Liver (tissue), 9 donors: ENCODE results near the gene RABEP2. TPM values are rescaled to one million over a fixed set of nuclear protein-coding genes. Genes with fewer than 3 reads are reported as not detected.

ENCODE experiments used
- DNase-seq: peaks from one replicate; pipeline ENCODE4 v3.0.0-alpha.2; 2017; ENCODE audit warnings: low spot score
- H3K27ac ChIP-seq, 2 donors: one replicate each; pipeline ENCODE4 v1.7.0; 2013; ENCODE audit warnings: inconsistent platforms in 2 of 2, low read length in 2 of 2, control low read depth in 1 of 2, low read depth in 1 of 2, mild to moderate bottlenecking in 1 of 2
- H3K27me3 ChIP-seq, 4 donors: one replicate each; pipeline versions ENCODE4 v1.6.1 to v1.7.0; 2013; ENCODE audit warnings: low read length in 3 of 4, inconsistent platforms in 1 of 4, mild to moderate bottlenecking in 1 of 4, moderate library complexity in 1 of 4; ENCODE audit not compliant: control insufficient read depth in 4 of 4, insufficient read depth in 4 of 4
- H3K36me3 ChIP-seq, 4 donors: one replicate each; pipeline versions ENCODE4 v1.6.1 to v1.7.0; 2013; ENCODE audit warnings: low read length in 3 of 4, mild to moderate bottlenecking in 3 of 4, low read depth in 1 of 4, moderate library complexity in 1 of 4; ENCODE audit not compliant: control insufficient read depth in 4 of 4, insufficient read depth in 3 of 4
- H3K4me1 ChIP-seq, 4 donors: one replicate each; pipeline versions ENCODE4 v1.6.1 to v1.7.0; 2013; ENCODE audit warnings: low read length in 3 of 4, mild to moderate bottlenecking in 3 of 4, moderate library complexity in 1 of 4; ENCODE audit not compliant: control insufficient read depth in 4 of 4, insufficient read depth in 4 of 4
- H3K4me3 ChIP-seq, 3 donors: one replicate each; pipeline versions ENCODE4 v1.6.1 to v1.7.0; 2013; ENCODE audit warnings: low read length in 3 of 3, control low read depth in 1 of 3, low read depth in 1 of 3, mild to moderate bottlenecking in 1 of 3
- H3K9ac ChIP-seq, 2 donors: one replicate each; pipeline ENCODE4 v1.7.0; 2013; ENCODE audit warnings: low read length in 2 of 2, mild to moderate bottlenecking in 2 of 2, moderate library complexity in 2 of 2, control low read depth in 1 of 2, low read depth in 1 of 2
- H3K9me3 ChIP-seq, 4 donors: one replicate each; pipeline versions ENCODE4 v1.6.1 to v1.7.0; 2013; ENCODE audit warnings: low read length in 3 of 4; ENCODE audit not compliant: control insufficient read depth in 4 of 4
- ATF3 ChIP-seq: IDR thresholded peaks from 2 replicates; pipeline ENCODE4 v1.6.1; 2016; ENCODE audit warnings: antibody characterized with exemption
- EGR1 ChIP-seq, 2 donors: IDR thresholded peaks; 2 replicates each; pipeline ENCODE4 v1.6.1; 2016 to 2018; ENCODE audit warnings: antibody characterized with exemption in 2 of 2, low read depth in 2 of 2
- FOXA2 ChIP-seq: IDR thresholded peaks from 2 replicates; pipeline ENCODE4 v1.6.1; 2016; ENCODE audit warnings: antibody characterized with exemption
- GABPA ChIP-seq, 2 donors: IDR thresholded peaks in 1 of 2; conservative IDR thresholded peaks in 1 of 2; 2 replicates each; pipeline ENCODE4 v1.6.1; 2016; ENCODE audit warnings: antibody characterized with exemption in 2 of 2, mild to moderate bottlenecking in 1 of 2, moderate library complexity in 1 of 2
- HNF4A ChIP-seq, 2 donors: conservative IDR thresholded peaks; 2 replicates each; pipeline ENCODE4 v1.6.1; 2016; ENCODE audit warnings: antibody characterized with exemption in 2 of 2, mild to moderate bottlenecking in 2 of 2
- HNF4G ChIP-seq: IDR thresholded peaks from 2 replicates; pipeline ENCODE4 v1.6.1; 2016; ENCODE audit warnings: antibody characterized with exemption
- JUND ChIP-seq, 2 donors: IDR thresholded peaks; 2 replicates each; pipeline ENCODE4 v1.6.1; 2016; ENCODE audit warnings: antibody characterized with exemption in 2 of 2
- NR2F2 ChIP-seq: IDR thresholded peaks from 2 replicates; pipeline ENCODE4 v1.6.1; 2016; ENCODE audit warnings: antibody characterized with exemption
- RAD21 ChIP-seq, 2 donors: IDR thresholded peaks; 2 replicates each; pipeline ENCODE4 v1.6.1; 2016; ENCODE audit warnings: antibody characterized with exemption in 2 of 2, mild to moderate bottlenecking in 2 of 2
- REST ChIP-seq: IDR thresholded peaks from 2 replicates; pipeline ENCODE4 v1.6.1; 2016; ENCODE audit warnings: antibody characterized with exemption, mild to moderate bottlenecking
- RXRA ChIP-seq, 2 donors: IDR thresholded peaks; 2 replicates each; pipeline ENCODE4 v1.6.1; 2017 to 2018; ENCODE audit warnings: antibody characterized with exemption in 2 of 2, mild to moderate bottlenecking in 1 of 2
- SP1 ChIP-seq: IDR thresholded peaks from 2 replicates; pipeline ENCODE4 v1.6.1; 2018; ENCODE audit warnings: antibody characterized with exemption, mild to moderate bottlenecking
- TAF1 ChIP-seq: conservative IDR thresholded peaks from 2 replicates; pipeline ENCODE4 v1.6.1; 2016; ENCODE audit warnings: antibody characterized with exemption, mild to moderate bottlenecking
- WGBS: extraction: QIAGEN DNeasy Blood & Tissue Kit; methylation state at CpG from one replicate; pipeline ENCODE4 v1.1.7; 2013; 5-methylcytosine and 5-hydroxymethylcytosine counted together
- polyA plus RNA-seq, 2 donors: library from polyadenylated mRNA; stranded (reverse) in 1 of 2; unstranded in 1 of 2; fragments of 200-250 nt in 1 of 2; fragments of >200 nt in 1 of 2; fragmentation: Nextera tagmentation in 1 of 2; extraction: Ambion mirVana in 1 of 2; gene quantifications; one replicate each; pipeline versions ENCODE4 v1.2.1 to v1.2.3, GENCODE V29; 2013 to 2015
- total RNA-seq, 2 donors: library from RNA; depleted of rRNA; stranded (reverse); fragments of >200 nt; gene quantifications; one replicate each; pipeline ENCODE4 v1.2.3, GENCODE V29; 2014
- TF ChIP-seq, protein P1 (sequence below): IDR thresholded peaks from 2 replicates; pipeline ENCODE4 v1.6.1; 2016; ENCODE audit warnings: antibody characterized with exemption
- donor health status: healthy.
- donor health status: healthy.
- donor health status: healthy.
- donor health status: healthy.
- donor health status: healthy.

Gene RABEP2
- total and polyA plus RNA-seq, 4 donors: 3.0 to 16.1 (median 8.3) TPM

- Histone ChIP-seq H3K9ac (no peak overlapping the region), H3K36me3 (peaks cover 0 to 4% (median under 1%) of the 10 kb centered on the region in 4 donors), H3K4me1 (peaks cover 3 to 13% (median 9%) of the 10 kb centered on the region in 4 donors), H3K27ac (no peak overlapping the region), H3K27me3 (no peaks in the 10 kb centered on the region), H3K4me3 (no peak overlapping the region), H3K9me3 (no peaks in the 10 kb centered on the region)
- TF ChIP-seq, protein P1, sequence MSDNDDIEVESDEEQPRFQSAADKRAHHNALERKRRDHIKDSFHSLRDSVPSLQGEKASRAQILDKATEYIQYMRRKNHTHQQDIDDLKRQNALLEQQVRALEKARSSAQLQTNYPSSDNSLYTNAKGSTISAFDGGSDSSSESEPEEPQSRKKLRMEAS: no peak
- TF ChIP-seq NR2F2 (no peak), GABPA (IDR thresholded peaks at IDR 0.05 in 1 of 2, conservative IDR thresholded peaks at IDR 0.05 in 1 of 2) (no peak), HNF4A (conservative IDR thresholded peaks at IDR 0.05) (no peak), RAD21 (IDR thresholded peaks at IDR 0.05) (no peak)
- 81% methylated on average over 13 of the region's 13 CpGs for WGBS
- DNase-seq: no peak
Observed at GRCh38 chr16:28923652-28924398, 1.2 kb downstream of the RABEP2 start.

- DNase-seq: no peak
- H3K4me3 ChIP-seq: no peak overlapping the region
- H3K36me3 ChIP-seq: peaks cover 0 to 6% (median 2%) of the 10 kb centered on the region in 4 donors
- no peaks in the 10 kb centered on the region for H3K9me3 ChIP-seq
- H3K9ac ChIP-seq: no peak overlapping the region
- peaks cover 3 to 13% (median 9%) of the 10 kb centered on the region in 4 donors for H3K4me1 ChIP-seq
- no peak overlapping the region for H3K27ac ChIP-seq
- H3K27me3 ChIP-seq: no peaks in the 10 kb centered on the region
- TF ChIP-seq EGR1 (IDR thresholded peaks at IDR 0.05; ENCODE audit: low read depth in 2 of 2) (no peak), RAD21 (IDR thresholded peaks at IDR 0.05) (no peak), NR2F2 (no peak)
- TF ChIP-seq, protein P1: no peak
- WGBS: 89% methylated on average over 3 of the region's 3 CpGs
Observed at GRCh38 chr16:28923231-28923587, 1.8 kb downstream of the RABEP2 start.

GRCh38 chr16:28918698-28919097 lies 6.3 kb downstream of the RABEP2 start:
- peaks cover 4 to 18% (median 6%) of the 10 kb centered on the region in 4 donors for H3K36me3 ChIP-seq
- no peaks in the 10 kb centered on the region for H3K9me3 ChIP-seq
- 98% methylated on average over 3 of the region's 3 CpGs for WGBS
- no peak overlapping the region for H3K27ac ChIP-seq
- no peak for DNase-seq
- H3K4me1 ChIP-seq: no peaks in the 10 kb centered on the region
- H3K4me3 ChIP-seq: no peak overlapping the region
- no peak for TF ChIP-seq REST
- no peak for TF ChIP-seq RXRA (IDR thresholded peaks at IDR 0.05)
- no peak for TF ChIP-seq HNF4G
- no peak for TF ChIP-seq EGR1 (IDR thresholded peaks at IDR 0.05; ENCODE audit: low read depth in 2 of 2)
- no peak for TF ChIP-seq HNF4A (conservative IDR thresholded peaks at IDR 0.05)
- TF ChIP-seq RAD21 (IDR thresholded peaks at IDR 0.05): no peak
- no peak for TF ChIP-seq FOXA2
- TF ChIP-seq SP1: no peak
- TF ChIP-seq TAF1: no peak
- TF ChIP-seq ATF3: no peak
- no peak for TF ChIP-seq GABPA (IDR thresholded peaks at IDR 0.05 in 1 of 2, conservative IDR thresholded peaks at IDR 0.05 in 1 of 2)
- TF ChIP-seq JUND (IDR thresholded peaks at IDR 0.05): no peak
- TF ChIP-seq NR2F2: no peak
- no peaks in the 10 kb centered on the region for H3K27me3 ChIP-seq
- no peak overlapping the region for H3K9ac ChIP-seq
